ENCODE measurements around the gene PREX1. TPM values are rescaled to one million over a fixed set of nuclear protein-coding genes. Genes with fewer than 3 reads are reported as not detected.

PREX1 gene
- total RNA-seq, 1 experiment from 2014 or later, result 9.5 TPM

- Mint-ChIP-seq H3K36me3 (ENCODE audit: insufficient read depth, unreplicated experiment) (no peaks in the 10 kb centered on the region), H3K9me3 (ENCODE audit: unreplicated experiment) (no peaks in the 10 kb centered on the region), H3K27me3 (ENCODE audit: insufficient read depth, unreplicated experiment) (no peaks in the 10 kb centered on the region), H3K4me3 (ENCODE audit: unreplicated experiment) (no peak overlapping the region), H3K27ac (ENCODE audit: unreplicated experiment) (no peak overlapping the region), H3K4me1 (ENCODE audit: low read depth, unreplicated experiment) (no peaks in the 10 kb centered on the region)
- CTCF ChIA-PET, result no interaction called here
- Histone ChIP-seq H3K4me3 (ENCODE audit: low read depth, low read length) (no peak overlapping the region), H3K4me1 (no peaks in the 10 kb centered on the region), H3K9me3 (no peaks in the 10 kb centered on the region), H3K36me3 (ENCODE audit: control insufficient read depth, insufficient read depth, low read length) (no peaks in the 10 kb centered on the region), H3K27me3 (replicated peaks; ENCODE audit: control insufficient read depth, insufficient read depth, low read length) (no peaks in the 10 kb centered on the region)
- TF ChIP-seq CTCF (IDR thresholded peaks at IDR 0.05; ENCODE audit: insufficient read depth in 1 of 2, low read depth in 1 of 2, low read length in 1 of 2, severe bottlenecking in 1 of 2, unreplicated experiment in 1 of 2), result no peak
- POLR2A ChIA-PET, result no interaction called here
- no peak for DNase-seq
- no TSS peak for BruUV-seq (replicated peaks)
- intact Hi-C loops (cut with micrococcal nuclease; ENCODE audit: unreplicated experiment), result no loop called here
Measured at GRCh38 chr20:48754292-48754691, 73.5 kb downstream of the PREX1 start.

GRCh38 chr20:48752963-48753362, 74.8 kb downstream of the PREX1 start:
- intact Hi-C loops (cut with micrococcal nuclease; ENCODE audit: unreplicated experiment), result no loop called here
- Mint-ChIP-seq H3K36me3 (ENCODE audit: insufficient read depth, unreplicated experiment) (no peaks in the 10 kb centered on the region), H3K4me1 (ENCODE audit: low read depth, unreplicated experiment) (no peaks in the 10 kb centered on the region), H3K27me3 (ENCODE audit: insufficient read depth, unreplicated experiment) (no peaks in the 10 kb centered on the region), H3K27ac (ENCODE audit: unreplicated experiment) (no peak overlapping the region), H3K4me3 (ENCODE audit: unreplicated experiment) (no peak overlapping the region), H3K9me3 (ENCODE audit: unreplicated experiment) (no peaks in the 10 kb centered on the region)
- no TSS peak for BruUV-seq (replicated peaks)
- Histone ChIP-seq H3K4me3 (ENCODE audit: low read depth, low read length) (no peak overlapping the region), H3K36me3 (ENCODE audit: control insufficient read depth, insufficient read depth, low read length) (no peaks in the 10 kb centered on the region), H3K9me3 (no peaks in the 10 kb centered on the region), H3K27me3 (replicated peaks; ENCODE audit: control insufficient read depth, insufficient read depth, low read length) (no peaks in the 10 kb centered on the region), H3K4me1 (no peaks in the 10 kb centered on the region)
- DNase-seq, result no peak
- POLR2A ChIA-PET, result no interaction called here
- no peak for TF ChIP-seq CTCF (IDR thresholded peaks at IDR 0.05; ENCODE audit: insufficient read depth in 1 of 2, low read depth in 1 of 2, low read length in 1 of 2, severe bottlenecking in 1 of 2, unreplicated experiment in 1 of 2)
- CTCF ChIA-PET, result no interaction called here

- POLR2A ChIA-PET, result no interaction called here
- H3K9me3 ChIP-seq, result no peaks in the 10 kb centered on the region
- TF ChIP-seq CTCF (IDR thresholded peaks at IDR 0.05; ENCODE audit: insufficient read depth in 1 of 2, low read depth in 1 of 2, low read length in 1 of 2, severe bottlenecking in 1 of 2, unreplicated experiment in 1 of 2), result no peak
- no TSS peak for BruUV-seq (replicated peaks)
- H3K36me3 ChIP-seq (ENCODE audit: control insufficient read depth, insufficient read depth, low read length), result no peaks in the 10 kb centered on the region
- Mint-ChIP-seq H3K36me3 (ENCODE audit: insufficient read depth, unreplicated experiment) (no peaks in the 10 kb centered on the region), H3K27me3 (ENCODE audit: insufficient read depth, unreplicated experiment) (no peaks in the 10 kb centered on the region), H3K4me1 (ENCODE audit: low read depth, unreplicated experiment) (no peaks in the 10 kb centered on the region), H3K4me3 (ENCODE audit: unreplicated experiment) (no peak overlapping the region), H3K27ac (ENCODE audit: unreplicated experiment) (no peak overlapping the region), H3K9me3 (ENCODE audit: unreplicated experiment) (no peaks in the 10 kb centered on the region)
- intact Hi-C loops (cut with micrococcal nuclease; ENCODE audit: unreplicated experiment), result no loop called here
- H3K4me3 ChIP-seq (ENCODE audit: low read depth, low read length), result no peak overlapping the region
- DNase-seq, result no peak
- H3K4me1 ChIP-seq, result no peaks in the 10 kb centered on the region
- no peaks in the 10 kb centered on the region for H3K27me3 ChIP-seq (replicated peaks; ENCODE audit: control insufficient read depth, insufficient read depth, low read length)
- CTCF ChIA-PET, result interaction anchor here (0.9 kb wide), 1 partner anchor 154 kb away, joined by 3 read pairs; no protein-coding TSS in a partner anchor
Measured at GRCh38 chr20:48751871-48752270, 75.9 kb downstream of the PREX1 start.

Measured in Caco-2 (cell line).